ENCODE results near the gene MICAL3.
A peak's percentile ranks its signal among the peaks of the same experiment; 100 is the strongest.
"Not testable (repeated sequence)": the region's sequence is repeated elsewhere in the genome, so short reads cannot be mapped to it uniquely, and the experiment has no call there.

MICAL3 gene

GRCh38 chr22:18028817-18029527 lies 4.6 kb upstream of the MICAL3 start:
- FAIRE-seq, result no peak

- FAIRE-seq, result not testable (repeated sequence)
These were observed 1.5 kb upstream of the MICAL3 start for GRCh38 chr22:18025898-18026297.

- no peak for FAIRE-seq
These were observed 777 bp upstream of the MICAL3 start for GRCh38 chr22:18024956-18025720.

- no peak for FAIRE-seq
These were observed 669 bp downstream of the MICAL3 start for GRCh38 chr22:18023509-18024275.

GRCh38 chr22:18022876-18023275 lies 1.5 kb downstream of the MICAL3 start:
- no peak for FAIRE-seq

GRCh38 chr22:18021431-18021830 lies 2.9 kb downstream of the MICAL3 start:
- FAIRE-seq, result no peak

GRCh38 chr22:18020743-18021142 lies 3.6 kb downstream of the MICAL3 start:
- FAIRE-seq, result not testable (repeated sequence)

GRCh38 chr22:18013947-18014346 lies 10.4 kb downstream of the MICAL3 start:
- FAIRE-seq, result no peak

- FAIRE-seq, result no peak
These were observed 10.9 kb downstream of the MICAL3 start for GRCh38 chr22:18013436-18013835.

- FAIRE-seq, result no peak
These were observed 11.8 kb downstream of the MICAL3 start for GRCh38 chr22:18012531-18012930.

- no peak for FAIRE-seq
These were observed 14.1 kb downstream of the MICAL3 start for GRCh38 chr22:18010266-18010665.

GRCh38 chr22:18008136-18008535 lies 16.2 kb downstream of the MICAL3 start:
- FAIRE-seq, result no peak

- FAIRE-seq, result no peak
These were observed 19.0 kb downstream of the MICAL3 start for GRCh38 chr22:18005201-18005926.

- FAIRE-seq, result not testable (repeated sequence)
These were observed 22.5 kb downstream of the MICAL3 start for GRCh38 chr22:18001894-18002315.

GRCh38 chr22:18001040-18001893 lies 23.1 kb downstream of the MICAL3 start:
- peak; percentile 88 for FAIRE-seq

GRCh38 chr22:18000441-18001039 lies 23.8 kb downstream of the MICAL3 start:
- FAIRE-seq, result no peak

- FAIRE-seq, result no peak
These were observed 24.5 kb downstream of the MICAL3 start for GRCh38 chr22:17999851-18000250.

- FAIRE-seq, result no peak
These were observed 25.4 kb downstream of the MICAL3 start for GRCh38 chr22:17998913-17999312.

- FAIRE-seq, result no peak
These were observed 26.9 kb downstream of the MICAL3 start for GRCh38 chr22:17997456-17997855.

GRCh38 chr22:17995256-17995655 lies 29.1 kb downstream of the MICAL3 start:
- FAIRE-seq, result not testable (repeated sequence)

- no peak for FAIRE-seq
These were observed 29.8 kb downstream of the MICAL3 start for GRCh38 chr22:17994424-17995108.

Measured in TTC549 (cell line).